ENCODE results near the gene CTDNEP1.

The CTDNEP1 gene

DNA sequence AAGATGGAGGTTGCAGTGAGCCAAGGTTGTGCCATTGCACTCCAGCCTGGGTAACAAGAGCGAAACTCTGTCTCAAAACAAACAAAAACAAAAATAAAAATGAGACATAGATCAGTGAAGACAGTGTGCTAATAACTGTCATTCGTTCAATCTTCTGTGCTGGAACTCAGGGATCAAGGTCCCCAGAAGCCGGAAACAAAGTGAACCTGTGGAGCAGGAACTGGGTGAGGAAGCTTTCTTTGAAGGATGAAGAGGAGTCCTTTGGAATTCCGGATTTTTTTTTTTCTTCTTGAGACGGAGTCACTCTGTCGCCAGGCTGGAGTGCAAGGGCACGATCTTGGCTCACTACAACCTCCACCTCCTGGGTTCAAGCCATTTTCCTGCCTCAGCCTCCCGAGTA lies 27.9 kb upstream of the CTDNEP1 start:
- DNase-seq = no peak

GRCh38 chr17:7266784-7267183 lies 15.2 kb upstream of the CTDNEP1 start:
- no peak for DNase-seq

- no peak for DNase-seq
Measured at GRCh38 chr17:7263801-7264078, 12.2 kb upstream of the CTDNEP1 start.

DNA sequence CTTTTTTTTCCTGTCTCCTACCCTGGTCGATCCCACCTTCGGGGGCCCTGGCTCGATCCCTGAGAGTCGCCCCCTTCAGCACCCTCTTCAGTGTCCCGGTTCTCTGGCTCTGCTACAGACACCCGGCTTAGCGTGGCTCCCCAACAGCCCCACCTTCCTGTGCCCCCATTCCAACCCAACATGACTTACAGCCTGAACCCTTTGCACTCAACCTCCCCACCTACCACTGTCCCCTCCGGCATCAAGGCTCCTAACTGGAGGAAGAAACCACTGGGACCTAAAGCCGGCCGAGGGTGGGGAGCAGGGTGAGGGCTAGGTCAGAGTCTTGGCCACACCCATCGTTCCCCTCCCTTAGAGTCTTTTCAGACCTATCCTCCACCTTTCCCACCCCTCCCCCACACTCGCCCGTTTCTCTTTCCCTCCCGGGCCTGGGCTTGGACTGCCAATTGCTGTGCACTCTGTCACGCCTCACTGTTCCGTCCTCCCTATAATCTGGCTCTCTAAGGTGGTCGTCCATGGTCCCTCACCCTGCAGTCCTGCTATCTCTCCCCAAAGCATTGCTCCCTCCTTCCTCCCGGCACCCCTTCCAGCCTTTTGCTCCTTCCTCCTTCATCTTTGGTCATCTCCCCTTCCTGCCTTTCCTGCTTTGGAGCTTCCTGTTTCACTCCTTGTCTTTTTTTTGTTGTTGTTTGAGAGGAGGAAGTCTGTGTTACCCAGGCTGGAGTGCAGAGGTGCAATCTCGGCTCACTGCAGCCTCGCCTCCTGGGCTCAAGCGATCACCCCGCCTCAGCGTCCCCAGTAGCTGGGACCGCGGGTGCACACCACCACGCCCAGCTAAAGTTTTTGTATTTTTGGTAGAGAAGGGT lies 11.6 kb upstream of the CTDNEP1 start:
- DNase-seq = no peak

DNA sequence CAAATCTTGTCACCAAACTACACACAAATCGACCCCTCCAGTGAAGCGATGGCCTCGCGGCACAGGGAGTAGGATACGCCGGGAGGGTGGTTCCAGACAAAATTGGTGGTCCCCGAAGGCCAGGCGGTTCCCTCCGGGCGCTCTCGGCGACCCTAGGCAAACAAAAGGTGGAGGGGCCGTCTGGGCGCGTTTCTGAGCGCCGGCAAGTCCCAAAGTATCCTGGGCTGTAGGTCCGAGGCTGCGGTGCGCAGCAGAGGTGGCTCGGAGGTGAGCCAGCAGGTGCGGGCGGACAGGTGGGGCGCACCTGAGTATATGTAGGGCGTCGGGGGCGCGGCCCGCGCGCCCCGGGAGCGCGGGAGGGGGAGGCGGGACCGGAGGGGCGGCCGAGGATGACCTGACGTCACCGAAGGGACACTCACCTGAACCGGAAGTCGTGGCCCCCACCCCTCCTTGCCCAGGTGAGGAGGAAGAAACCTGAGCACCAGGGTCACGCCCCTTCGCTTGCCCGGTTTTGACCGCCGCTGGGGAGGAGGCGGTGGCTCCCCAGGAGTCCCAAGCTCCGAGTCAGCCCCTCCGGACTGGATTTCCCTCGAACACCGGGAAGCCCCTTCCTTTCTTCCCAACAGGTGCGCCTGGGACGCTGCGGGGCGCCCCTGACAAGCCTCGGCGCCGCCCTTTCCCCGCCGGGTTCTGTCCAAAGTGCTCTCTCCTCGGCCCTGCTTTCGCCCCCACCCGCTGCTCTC lies 10.8 kb upstream of the CTDNEP1 start, which contains the start of gene CLDN7:
CLDN7 (minus strand) TSS at position 287 of the 743 bp plus-strand sequence. CDS start 435 bp downstream, outside the sequence.
- DNase-seq = no peak

DNA sequence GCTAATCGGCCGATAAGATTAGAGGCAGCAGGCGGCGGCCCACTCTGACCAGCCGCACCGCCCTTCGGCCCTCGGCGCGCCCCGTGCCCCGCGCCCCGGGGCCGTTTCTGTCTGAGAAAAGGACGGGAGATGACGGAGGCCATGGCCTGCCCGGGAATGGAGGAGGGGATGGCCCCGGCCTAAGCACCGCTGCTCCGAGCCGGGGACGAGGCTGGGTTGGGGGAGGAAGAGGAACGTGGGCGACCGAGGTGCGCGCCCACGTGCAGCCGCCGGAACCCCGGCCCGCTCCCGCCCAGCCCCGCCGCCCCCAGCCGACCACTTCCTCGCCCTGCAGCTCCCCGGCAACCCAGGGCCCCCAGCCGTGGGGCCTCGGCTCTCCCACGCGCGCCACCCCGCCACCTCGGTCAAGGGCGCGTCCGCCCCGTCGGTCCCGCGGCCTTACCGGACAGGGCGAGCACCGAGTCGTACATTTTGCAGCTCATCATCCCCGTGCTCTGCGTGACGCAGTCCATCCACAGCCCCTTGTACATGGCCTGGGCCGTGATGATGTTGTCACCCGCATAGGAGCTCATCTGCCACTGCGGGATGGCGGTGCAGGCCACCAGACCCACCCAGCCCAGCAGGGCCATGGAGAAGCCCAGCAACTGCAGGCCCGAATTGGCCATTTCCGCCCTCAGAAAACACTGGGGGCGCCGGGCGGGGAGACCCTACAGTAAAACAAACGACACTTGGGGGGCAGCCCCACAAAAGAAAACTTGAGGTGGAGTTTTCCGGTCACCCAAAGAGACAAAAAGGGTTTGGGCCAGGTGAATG lies 10.1 kb upstream of the CTDNEP1 start:
- DNase-seq = no peak

DNA sequence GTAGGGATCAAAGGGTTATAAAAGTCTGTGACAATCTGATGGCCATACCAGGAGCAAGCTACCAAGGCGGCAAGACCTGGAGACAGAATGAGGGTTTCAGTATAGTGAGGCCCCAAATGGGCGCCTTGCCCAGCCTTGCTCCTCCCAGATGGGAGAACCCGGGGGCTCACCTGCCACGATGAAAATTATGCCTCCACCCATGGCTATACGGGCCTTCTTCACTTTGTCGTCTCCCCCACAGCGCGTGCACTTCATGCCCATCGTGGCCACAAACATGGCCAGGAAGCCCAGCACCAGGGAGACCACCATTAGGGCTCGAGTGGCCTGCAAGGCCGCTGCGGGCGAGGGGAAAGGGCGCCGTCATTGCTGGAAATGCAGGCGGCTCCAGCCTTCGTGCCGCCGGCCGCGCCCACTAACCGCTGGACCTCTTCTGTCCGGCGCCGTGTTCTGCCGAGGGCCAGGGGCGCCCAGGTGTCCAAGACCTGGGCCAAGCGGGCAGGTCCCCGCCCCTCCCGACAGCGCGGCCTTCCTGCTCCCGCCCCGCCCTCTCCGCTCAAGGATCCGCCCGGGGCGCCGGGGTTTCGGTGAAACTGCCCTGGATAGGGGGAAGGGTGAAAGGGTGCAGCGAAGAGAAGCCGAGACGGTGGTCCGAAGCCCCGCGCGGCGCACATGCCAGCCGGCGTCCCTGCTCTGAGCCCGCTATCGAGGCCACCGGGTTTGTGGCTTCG lies 9.3 kb upstream of the CTDNEP1 start:
- DNase-seq = no peak

- no peak for DNase-seq
Measured at GRCh38 chr17:7260151-7260550, 8.6 kb upstream of the CTDNEP1 start.

DNA sequence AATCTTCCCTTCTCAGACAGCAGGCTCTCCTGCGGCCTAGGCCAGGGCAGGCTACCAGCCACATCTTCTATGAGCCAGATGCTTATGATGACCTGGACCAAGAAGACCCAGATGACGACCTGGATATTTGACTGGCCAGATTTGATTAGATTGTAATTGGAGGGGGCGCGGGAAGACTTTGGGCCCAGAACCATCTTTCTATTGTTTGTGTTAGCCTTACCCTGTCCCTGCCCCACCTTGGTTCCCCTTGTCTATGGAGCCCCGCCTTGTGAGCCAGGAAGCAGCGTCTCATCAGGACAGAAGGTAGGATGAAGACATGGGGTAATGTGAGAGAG lies 8.0 kb upstream of the CTDNEP1 start:
- no peak for DNase-seq

DNA sequence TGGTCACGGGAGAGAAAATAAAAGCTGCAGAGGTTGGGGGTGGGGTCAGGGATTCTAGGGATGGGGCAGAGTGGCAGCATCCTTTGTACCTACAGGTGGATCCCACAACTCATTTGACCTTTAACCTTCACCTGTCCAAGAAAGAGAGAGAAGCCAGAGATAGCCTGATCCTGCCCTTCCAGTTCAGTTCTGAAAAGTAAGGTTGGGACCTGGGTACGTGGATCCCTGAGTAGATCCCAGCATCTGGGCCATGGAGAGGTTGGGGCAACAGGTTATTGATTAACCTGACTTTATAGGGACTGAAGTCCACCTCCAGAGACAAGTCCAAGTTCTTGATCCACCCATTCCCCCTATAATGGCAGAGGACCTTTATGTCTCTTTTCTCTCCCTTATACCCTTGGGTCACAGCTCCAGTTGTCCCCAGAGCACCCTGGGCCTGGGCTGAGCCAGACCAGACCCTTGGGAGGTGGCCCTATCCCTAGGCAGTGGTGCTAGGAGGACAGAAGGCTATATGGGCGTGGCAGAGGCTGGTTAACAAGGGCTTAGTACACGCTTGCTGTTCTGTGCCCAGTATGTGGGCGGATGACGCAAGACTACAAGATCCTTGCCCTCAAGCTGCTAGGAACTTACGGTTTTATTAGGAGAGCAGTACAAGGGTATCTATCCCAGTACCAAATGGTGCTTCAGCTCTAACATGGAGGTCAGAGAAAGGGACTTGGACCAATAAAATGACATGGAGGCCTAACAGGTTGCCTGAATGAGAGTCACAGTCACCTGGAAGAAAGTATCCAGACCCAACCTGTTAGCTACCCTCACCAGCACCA lies 7.4 kb upstream of the CTDNEP1 start:
- DNase-seq = no peak

DNA sequence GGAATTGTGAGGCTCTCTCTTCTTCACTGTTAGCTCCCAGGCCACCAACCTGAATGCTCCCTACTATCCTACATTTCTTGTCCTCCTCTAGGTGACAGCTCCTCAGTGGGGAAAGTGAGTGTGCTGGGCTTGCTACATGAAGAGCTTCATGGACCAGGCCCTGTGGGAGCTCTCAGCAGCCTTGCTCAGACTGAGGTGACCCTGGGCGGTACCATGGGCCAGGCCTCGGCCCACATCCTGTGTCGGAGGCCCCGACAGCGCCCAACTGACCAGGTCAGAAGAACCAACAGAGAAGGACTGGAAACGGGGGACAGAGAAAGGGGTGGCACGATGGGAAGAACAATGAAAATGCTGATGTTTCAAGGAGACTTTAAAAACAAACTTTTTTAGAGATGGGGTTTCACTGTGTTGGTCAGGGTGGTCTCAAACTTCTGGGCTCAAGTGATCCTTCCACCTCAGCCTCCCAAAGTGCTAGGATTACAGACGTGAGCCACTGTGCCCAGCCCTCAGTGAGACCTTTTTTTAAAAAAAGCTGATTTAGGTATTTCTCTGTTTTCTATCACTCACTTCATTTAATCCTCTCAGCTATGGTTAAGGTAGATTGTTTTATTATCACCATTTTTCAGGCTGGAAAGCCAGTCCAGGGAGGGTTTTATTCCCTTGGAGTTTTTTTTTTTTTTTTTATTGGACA lies 5.4 kb upstream of the CTDNEP1 start:
- DNase-seq = no peak

DNA sequence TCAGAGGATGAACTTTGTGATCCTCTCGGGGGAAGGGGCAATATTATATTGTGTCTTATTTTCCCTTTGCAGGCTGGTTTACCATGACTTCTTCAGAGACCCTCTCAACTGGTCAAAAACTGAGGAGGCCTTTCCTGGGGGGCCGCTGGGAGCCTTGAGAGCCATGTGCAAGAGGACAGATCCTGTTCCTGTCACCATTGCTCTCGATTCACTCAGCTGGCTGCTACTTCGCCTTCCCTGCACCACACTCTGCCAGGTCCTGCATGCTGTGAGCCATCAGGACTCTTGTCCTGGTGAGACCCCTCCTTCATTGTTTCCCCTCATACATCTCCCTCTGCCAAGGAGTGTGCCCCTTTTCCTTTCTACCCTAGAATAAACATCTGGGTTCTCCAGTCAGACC lies 3.0 kb upstream of the CTDNEP1 start:
- no peak for DNase-seq

DNA sequence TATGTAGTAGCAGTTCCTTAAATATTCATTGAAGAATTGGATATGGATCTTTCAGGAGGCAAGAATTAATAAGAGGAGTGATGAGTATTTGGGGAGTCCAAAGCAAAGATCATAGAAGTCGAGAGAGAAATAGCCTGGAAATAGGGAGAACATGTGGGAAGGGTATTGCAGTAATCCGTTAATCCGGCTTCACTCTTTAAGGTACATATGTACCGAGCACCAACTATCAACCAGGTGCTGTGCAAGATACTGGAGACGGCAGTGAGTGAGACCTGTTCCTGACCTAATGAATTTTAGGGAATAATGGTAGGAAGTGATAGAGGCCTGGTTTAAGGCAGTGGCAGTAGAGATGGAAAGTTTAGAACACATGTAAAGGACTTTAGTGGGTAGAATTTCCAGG lies 1.5 kb upstream of the CTDNEP1 start:
- DNase-seq = no peak

GRCh38 chr17:7252176-7253043 lies 876 bp upstream of the CTDNEP1 start, which contains the start of gene ELP5:
Gene ELP5, plus strand, starts transcription at chr17:7252215. Its CDS starts 336 bp downstream, at chr17:7252551.
- DNase-seq = peak; percentile 89 to 98

- no peak for DNase-seq
Measured at GRCh38 chr17:7250695-7251627, 573 bp downstream of the CTDNEP1 start.

GRCh38 chr17:7249830-7250229 lies 1.7 kb downstream of the CTDNEP1 start:
- DNase-seq = no peak

- DNase-seq = no peak
Measured at GRCh38 chr17:7249214-7249613, 2.3 kb downstream of the CTDNEP1 start.

DNA sequence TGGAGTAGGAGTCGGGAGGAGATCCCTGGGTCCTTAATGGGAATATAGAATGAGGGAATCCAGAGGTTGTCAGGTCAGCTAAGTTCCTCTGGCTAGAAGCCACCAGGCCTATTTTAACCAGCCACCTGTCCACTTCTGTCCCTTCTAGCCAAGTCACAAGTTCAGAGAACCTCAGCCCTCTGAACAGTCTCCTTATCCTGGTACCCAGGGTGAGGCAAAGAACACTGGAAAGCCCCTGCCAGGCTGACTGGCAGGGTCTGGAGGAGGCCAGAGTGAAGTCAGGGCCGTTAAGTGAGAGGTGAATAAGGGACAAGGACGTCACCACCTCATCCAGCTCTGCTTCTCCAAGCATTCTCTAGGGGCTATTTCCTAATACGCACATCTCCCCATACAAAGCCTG lies 2.7 kb downstream of the CTDNEP1 start:
- DNase-seq = no peak

- DNase-seq = no peak
Measured at GRCh38 chr17:7246779-7247178, 4.8 kb downstream of the CTDNEP1 start.

Data from bone marrow (tissue), 2 donors.